NOMO-1 treated with DMSO at 0.1 percent for 48 hours (cell line): ENCODE measurements around the gene PHACTR3.

Experiments
- DNase-seq: peaks from one replicate; lab custom pipeline; 2025; ENCODE audit not compliant: unreplicated experiment; lab: John Stamatoyannopoulos, UW

Gene PHACTR3

GRCh38 chr20:59688356-59688755 lies 84.0 kb downstream of the PHACTR3 start:
- DNase-seq = no peak

DNA sequence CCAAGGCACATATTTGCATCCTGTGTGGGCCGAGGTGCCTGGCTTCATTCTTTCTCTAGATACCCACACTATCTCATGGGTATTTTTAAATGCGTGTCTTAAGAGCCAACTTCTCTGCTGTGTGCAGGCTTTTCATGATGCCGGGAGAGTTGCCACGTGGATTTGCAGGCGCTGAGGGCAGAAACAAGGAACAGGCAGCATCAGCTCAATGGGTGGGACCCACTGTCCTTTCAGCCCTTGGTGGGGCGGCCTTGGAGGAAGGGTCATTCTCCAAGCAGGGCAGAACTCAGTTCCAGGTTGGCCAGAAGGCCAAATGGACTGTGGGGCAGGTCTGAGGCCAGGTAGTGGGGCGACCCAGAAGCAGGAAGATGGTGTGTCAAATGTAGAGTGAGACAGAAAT lies 84.7 kb downstream of the PHACTR3 start:
- no peak for DNase-seq

DNA sequence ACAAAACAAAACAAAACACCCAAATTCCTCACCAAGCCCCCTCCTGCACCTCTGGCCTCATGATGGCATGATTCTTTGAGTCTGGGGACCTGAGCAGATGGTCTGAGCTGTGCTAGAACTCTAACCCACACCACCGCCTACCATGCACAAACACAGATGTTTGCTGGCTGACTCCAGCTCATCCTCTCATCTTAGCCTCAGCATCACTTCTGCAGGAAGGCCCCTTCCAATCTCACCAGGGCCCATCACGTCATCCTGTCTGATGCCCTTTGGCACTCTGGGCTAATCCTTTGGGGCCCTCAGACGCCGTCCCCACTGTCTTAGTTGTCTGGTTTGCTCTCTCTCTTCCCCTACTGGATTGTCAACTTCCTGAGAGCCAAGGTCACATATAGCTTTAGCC lies 85.8 kb downstream of the PHACTR3 start:
- no peak for DNase-seq

DNA sequence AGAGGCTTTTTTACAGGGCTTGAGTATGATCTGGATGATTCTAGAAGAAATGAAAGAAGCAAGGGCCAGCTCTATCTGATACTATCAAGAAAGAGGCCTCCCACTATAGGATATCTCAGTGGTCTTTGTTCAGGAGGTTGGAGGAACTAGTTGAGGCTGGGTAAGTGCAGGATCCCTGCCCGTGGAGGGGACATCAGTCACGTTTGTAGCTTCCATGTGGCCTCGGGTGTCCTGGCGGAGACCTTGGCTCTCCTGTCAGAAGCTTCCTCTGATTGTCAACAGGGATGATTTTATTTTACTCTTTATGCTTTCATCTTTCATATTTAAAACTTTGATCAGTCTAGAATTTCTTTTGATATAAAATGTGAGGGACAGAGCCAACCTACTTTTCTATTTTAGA lies 86.6 kb downstream of the PHACTR3 start:
- DNase-seq = no peak

DNA sequence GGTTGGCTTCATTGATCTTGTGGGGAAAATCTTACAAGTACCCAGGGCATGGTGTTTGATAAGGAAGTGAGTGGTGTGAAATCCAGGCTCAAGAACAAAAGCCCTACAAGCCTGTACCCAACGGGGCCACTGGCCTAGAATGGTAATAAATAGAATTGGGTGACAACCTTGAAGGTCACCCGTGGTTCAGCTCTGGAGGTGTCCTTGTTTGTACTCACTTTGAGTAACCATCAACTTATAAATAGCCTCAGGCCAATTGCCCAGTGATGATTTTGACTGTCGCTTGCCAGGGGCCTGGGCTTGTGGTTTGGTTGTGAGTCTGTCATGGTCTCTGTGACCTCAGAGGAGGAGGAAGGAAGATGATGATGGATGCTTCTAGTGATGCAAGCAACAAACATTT lies 87.8 kb downstream of the PHACTR3 start:
- no peak for DNase-seq

DNA sequence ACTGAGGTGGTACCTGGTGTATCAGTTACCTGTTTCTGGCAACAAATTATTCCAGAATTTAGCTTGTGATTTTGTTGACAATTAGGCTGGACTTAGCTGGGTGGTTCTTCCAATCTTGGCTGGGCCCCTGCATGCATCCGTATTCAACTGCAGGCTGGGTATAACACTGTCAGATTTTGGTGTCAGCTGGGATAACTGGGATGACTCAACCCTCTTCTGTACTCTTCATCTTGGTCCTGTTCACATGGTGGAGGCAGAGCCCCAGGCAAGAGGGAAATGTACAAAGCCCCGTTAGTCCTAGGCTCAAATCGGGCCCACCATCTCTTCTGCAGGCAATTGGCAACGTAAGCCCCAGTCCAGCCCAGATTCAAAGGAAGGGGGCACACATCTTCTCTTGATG lies 89.2 kb downstream of the PHACTR3 start:
- DNase-seq = no peak

- DNase-seq = no peak
These were observed 92.1 kb downstream of the PHACTR3 start for GRCh38 chr20:59696476-59696875.

DNA sequence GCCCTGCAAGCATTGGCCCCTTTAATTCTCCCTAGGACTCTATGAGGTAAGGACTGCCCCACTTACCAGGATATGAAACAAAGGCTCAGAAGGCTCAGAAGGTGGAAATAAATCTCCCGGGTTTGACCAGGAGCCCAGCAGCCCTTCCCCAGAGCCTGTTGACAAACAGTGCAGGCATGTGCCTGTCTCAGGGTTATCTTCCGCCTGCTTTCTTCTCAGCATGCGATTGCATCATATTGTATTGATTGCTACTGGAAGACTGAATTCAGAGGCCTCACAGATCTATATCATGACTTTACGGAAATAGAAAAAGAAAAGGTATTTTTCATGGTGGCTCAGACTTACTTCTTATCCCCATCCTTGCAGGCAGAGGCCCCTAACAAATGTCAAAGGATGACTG lies 92.7 kb downstream of the PHACTR3 start:
- no peak for DNase-seq

GRCh38 chr20:59698598-59698997 lies 94.3 kb downstream of the PHACTR3 start:
- no peak for DNase-seq

- DNase-seq = no peak
These were observed 96.9 kb downstream of the PHACTR3 start for GRCh38 chr20:59701236-59701635.

DNA sequence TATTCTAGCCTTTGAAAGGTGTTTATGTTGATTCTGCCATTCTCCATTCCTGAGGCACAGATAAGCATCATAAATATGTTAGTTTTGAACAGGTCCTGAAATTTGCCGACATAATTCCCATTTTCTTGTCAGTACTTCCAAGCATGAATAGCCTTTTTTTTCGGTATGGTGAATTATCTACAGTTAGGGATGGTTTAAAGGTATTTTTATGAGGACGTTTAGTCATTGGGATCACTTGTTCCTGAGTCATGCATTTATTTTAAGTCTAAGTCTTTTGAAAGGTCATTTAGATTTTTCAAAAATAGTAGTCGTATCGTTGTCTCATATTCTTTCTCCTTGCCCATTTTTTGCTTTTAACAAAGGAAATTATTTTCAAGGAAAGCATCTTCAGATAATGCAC lies 98.7 kb downstream of the PHACTR3 start:
- no peak for DNase-seq

GRCh38 chr20:59705651-59706399 lies 101.5 kb downstream of the PHACTR3 start:
- DNase-seq = no peak

- no peak for DNase-seq
These were observed 102.0 kb downstream of the PHACTR3 start for GRCh38 chr20:59706400-59706693.

DNA sequence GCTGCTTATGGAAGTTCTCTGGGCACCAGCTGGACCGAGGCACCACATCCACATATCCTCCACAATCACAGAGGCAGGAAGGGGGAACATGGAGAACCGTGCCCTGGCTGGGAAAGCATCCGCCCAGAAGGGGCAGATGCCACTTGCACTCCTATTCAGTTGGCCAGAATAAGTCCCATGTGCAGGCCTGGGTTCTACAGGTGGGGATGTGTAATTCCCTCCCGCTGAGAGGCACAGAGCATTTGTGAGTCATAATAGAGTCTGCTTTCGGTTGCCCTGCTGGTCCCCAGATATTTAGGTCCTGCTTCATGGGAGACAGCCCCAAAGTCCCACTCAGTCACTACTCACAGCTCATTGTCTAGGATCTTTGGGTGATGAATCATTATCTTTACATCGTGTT lies 104.0 kb downstream of the PHACTR3 start:
- DNase-seq = no peak

GRCh38 chr20:59709636-59710035 lies 105.3 kb downstream of the PHACTR3 start:
- no peak for DNase-seq

DNA sequence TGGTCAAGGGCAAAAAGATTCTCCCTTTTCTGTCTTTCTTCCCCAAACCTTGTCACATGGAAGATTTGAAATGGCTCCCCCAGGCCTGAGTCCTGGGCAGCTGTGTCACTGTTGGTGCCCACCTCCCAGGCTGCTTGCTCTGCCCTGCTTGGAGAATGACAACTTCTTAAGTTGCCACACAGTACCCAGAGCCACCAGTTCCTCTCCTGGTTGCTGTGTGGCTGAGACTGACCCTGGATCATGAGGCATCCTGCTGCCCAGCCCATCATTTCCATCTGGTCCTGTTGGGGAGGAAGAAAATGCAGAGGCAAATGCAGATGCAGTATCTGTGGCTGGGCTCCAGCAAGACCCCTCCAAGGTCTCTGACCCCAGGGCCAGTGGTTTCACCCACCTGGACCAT lies 113.7 kb downstream of the PHACTR3 start:
- no peak for DNase-seq

GRCh38 chr20:59718751-59719150 lies 114.4 kb downstream of the PHACTR3 start:
- peak; percentile 54 for DNase-seq

DNA sequence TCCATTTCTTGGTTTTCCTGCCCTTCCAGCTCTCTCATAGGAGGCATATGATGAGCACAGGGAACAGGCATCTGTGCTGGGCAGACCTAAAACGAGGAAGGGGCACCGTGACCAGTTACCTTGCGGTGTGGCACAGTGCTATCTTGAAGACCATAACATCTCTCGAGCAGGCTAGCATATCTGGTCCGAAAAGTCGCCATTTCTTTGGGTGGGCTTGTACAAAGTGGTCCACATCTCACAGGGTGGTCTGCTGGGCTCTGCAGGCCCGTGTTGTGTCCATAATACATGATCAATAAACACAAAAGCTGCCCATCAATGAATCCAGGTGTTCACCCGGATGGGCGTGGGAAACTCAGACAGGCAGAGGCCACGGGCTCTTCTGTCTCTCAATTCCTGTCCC lies 115.7 kb downstream of the PHACTR3 start:
- no peak for DNase-seq

GRCh38 chr20:59721386-59721785 lies 117.0 kb downstream of the PHACTR3 start:
- no peak for DNase-seq

DNA sequence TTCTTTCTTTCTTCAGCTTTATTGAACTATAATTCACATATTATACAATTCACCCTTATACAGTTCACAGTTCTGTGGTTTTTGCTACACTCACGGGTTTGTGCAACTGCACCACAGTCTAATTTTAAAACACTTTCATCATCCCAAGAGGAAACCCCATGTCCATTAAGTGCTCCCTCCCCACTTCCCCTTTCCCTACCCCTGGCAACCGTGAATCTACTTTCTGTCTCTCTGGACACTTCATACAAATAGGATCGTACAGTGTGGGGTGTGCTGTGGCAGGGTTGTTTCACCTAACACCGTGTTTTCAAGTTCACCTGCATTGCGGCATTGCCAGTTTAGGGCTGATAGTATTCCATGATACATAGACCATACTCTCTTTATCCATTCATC lies 118.8 kb downstream of the PHACTR3 start:
- peak; percentile 98 for DNase-seq

GRCh38 chr20:59723607-59724456 lies 119.5 kb downstream of the PHACTR3 start:
- peak; percentile 24 for DNase-seq

GRCh38 chr20:59724457-59725366 lies 120.4 kb downstream of the PHACTR3 start:
- no peak for DNase-seq
